CD4-positive, alpha-beta T cell (primary cell): ENCODE data around the gene VPS9D1. TPM values are rescaled to one million over a fixed set of nuclear protein-coding genes. Genes with fewer than 3 reads are reported as not detected.

Experiments
- ATAC-seq: fragments of 200-7000 bp; cut with Tn5 transposase; one replicate; pipeline ENCODE4 v1.10.0; 2022; ENCODE audit warnings: mild to moderate bottlenecking; ENCODE audit not compliant: poor library complexity
- CTCF ChIA-PET: fragments of 350-600 bp; sonication (Branson Sonifier 250); formaldehyde crosslinking; loops from one replicate; lab custom pipeline; 2021; ENCODE audit warnings: antibody characterized with exemption, inconsistent platforms; lab: Charles Lee
- POLR2A ChIA-PET: fragments of 350-600 bp; sonication (Branson Sonifier 250); formaldehyde crosslinking; loops from one replicate; lab custom pipeline; 2021; ENCODE audit warnings: antibody characterized with exemption, inconsistent platforms; lab: Charles Lee
- DNase-seq, 14 experiments: peaks; one replicate each; pipeline ENCODE4 v3.0.0-alpha.2; 2013 to 2020; ENCODE audit warnings: mixed read lengths in 2 of 14
- H3K27ac ChIP-seq, 2 donors: one replicate each; pipeline versions ENCODE4 v1.5.1 to v1.7.0; 2013; ENCODE audit warnings: low read length in 2 of 2, low read depth in 1 of 2, mild to moderate bottlenecking in 1 of 2
- H3K27me3 ChIP-seq, 2 experiments: 1 replicate in 1 of 2; 2 replicates in 1 of 2; pipeline versions ENCODE4 v1.6.1 to v1.7.0; 2013; ENCODE audit warnings: low read length in 2 of 2, control low read depth in 1 of 2, mild to moderate bottlenecking in 1 of 2, moderate library complexity in 1 of 2; ENCODE audit not compliant: insufficient read depth in 2 of 2, control insufficient read depth in 1 of 2
- H3K36me3 ChIP-seq: one replicate; pipeline ENCODE4 v1.6.1; 2013; ENCODE audit warnings: low read length, control low read depth; ENCODE audit not compliant: insufficient read depth
- H3K4me1 ChIP-seq: one replicate; pipeline ENCODE4 v1.6.1; 2013; ENCODE audit warnings: low read length, control low read depth; ENCODE audit not compliant: insufficient read depth
- H3K4me3 ChIP-seq: one replicate; pipeline ENCODE4 v1.5.1; 2013; ENCODE audit warnings: mild to moderate bottlenecking, low read length, moderate library complexity
- H3K9me3 ChIP-seq, 2 experiments: 1 replicate in 1 of 2; 2 replicates in 1 of 2; pipeline versions ENCODE4 v1.6.1 to v1.7.0; 2013; ENCODE audit warnings: low read length in 2 of 2, mild to moderate bottlenecking in 2 of 2, control low read depth in 1 of 2, moderate library complexity in 1 of 2; ENCODE audit not compliant: control insufficient read depth in 1 of 2, insufficient read depth in 1 of 2
- H3K27ac Mint-ChIP-seq: one replicate; pipeline ENCODE4 v1.8.0; 2020; ENCODE audit warnings: mixed read lengths
- H3K27me3 Mint-ChIP-seq: one replicate; pipeline ENCODE4 v1.8.0; 2021; ENCODE audit warnings: mixed read lengths
- H3K36me3 Mint-ChIP-seq: one replicate; pipeline ENCODE4 v1.8.0; 2021; ENCODE audit warnings: low read depth, mixed read lengths
- H3K4me1 Mint-ChIP-seq: one replicate; pipeline ENCODE4 v1.8.0; 2021; ENCODE audit warnings: low read depth, mixed read lengths
- H3K4me3 Mint-ChIP-seq: one replicate; pipeline ENCODE4 v1.8.0; 2020; ENCODE audit warnings: mild to moderate bottlenecking, mixed read lengths
- H3K9me3 Mint-ChIP-seq: one replicate; pipeline ENCODE4 v1.8.0; 2020; ENCODE audit warnings: mixed read lengths
- intact Hi-C, 2 experiments: fragments of 100-400 bp; cut with DNase I in 1 of 2; cut with micrococcal nuclease in 1 of 2; formaldehyde crosslinking; loops; one replicate each; pipeline versions ENCODE4 v1.15.1 to v1.9.0; 2023 to 2025; cut with DNase I, micrococcal nuclease
- total RNA-seq, 174 experiments: library from RNA in 2 of 174; stranded (reverse) in 2 of 174; gene quantifications; one replicate each; pipeline ENCODE4 v1.2.3 and lab custom pipeline; 2021 to 2026
- TF ChIP-seq, protein P1 (sequence below): fragments of 200-600 bp; IDR thresholded peaks from one replicate; pipeline ENCODE4 v1.8.0; 2022; ENCODE audit warnings: antibody characterized with exemption, mild to moderate bottlenecking

VPS9D1 gene
- total RNA-seq, 2 experiments from 2014 or later, result 18.5 to 21.8 TPM

- H3K4me1 ChIP-seq, result peaks cover 34% of the 10 kb centered on the region
- ChIA-PET POLR2A (interaction anchor here (0.7 to 1.7 kb wide), 4 partner anchors 150 to 410 kb away, joined by 3 to 5 read pairs (median 4); partner anchors contain the start of genes SPG7 and TCF25), CTCF (interaction anchor here (0.8 to 1.0 kb wide), 3 partner anchors 42 to 44 kb away, joined by 3 to 6 read pairs (median 3); partner anchors contain the start of gene SPATA2L)
- peak within 1 kb of the TSS; percentile 55 to 81 for H3K27ac ChIP-seq
- H3K36me3 Mint-ChIP-seq, result peaks cover 27% of the 10 kb centered on the region
- H3K4me1 Mint-ChIP-seq, result peaks cover 34% of the 10 kb centered on the region
- DNase-seq, result peak; percentile 82 to 97 (median 92)
- no peaks in the 10 kb centered on the region for H3K9me3 ChIP-seq
- H3K9me3 Mint-ChIP-seq, result no peaks in the 10 kb centered on the region
- ATAC-seq, result peak; percentile 88
- peak within 1 kb of the TSS; percentile 81 for H3K27ac Mint-ChIP-seq
- peaks cover 20% of the 10 kb centered on the region for H3K36me3 ChIP-seq
- no peaks in the 10 kb centered on the region for H3K27me3 Mint-ChIP-seq
- TF ChIP-seq, protein P1, sequence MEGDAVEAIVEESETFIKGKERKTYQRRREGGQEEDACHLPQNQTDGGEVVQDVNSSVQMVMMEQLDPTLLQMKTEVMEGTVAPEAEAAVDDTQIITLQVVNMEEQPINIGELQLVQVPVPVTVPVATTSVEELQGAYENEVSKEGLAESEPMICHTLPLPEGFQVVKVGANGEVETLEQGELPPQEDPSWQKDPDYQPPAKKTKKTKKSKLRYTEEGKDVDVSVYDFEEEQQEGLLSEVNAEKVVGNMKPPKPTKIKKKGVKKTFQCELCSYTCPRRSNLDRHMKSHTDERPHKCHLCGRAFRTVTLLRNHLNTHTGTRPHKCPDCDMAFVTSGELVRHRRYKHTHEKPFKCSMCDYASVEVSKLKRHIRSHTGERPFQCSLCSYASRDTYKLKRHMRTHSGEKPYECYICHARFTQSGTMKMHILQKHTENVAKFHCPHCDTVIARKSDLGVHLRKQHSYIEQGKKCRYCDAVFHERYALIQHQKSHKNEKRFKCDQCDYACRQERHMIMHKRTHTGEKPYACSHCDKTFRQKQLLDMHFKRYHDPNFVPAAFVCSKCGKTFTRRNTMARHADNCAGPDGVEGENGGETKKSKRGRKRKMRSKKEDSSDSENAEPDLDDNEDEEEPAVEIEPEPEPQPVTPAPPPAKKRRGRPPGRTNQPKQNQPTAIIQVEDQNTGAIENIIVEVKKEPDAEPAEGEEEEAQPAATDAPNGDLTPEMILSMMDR, result no peak
- peak within 1 kb of the TSS; percentile 93 for H3K4me3 Mint-ChIP-seq
- intact Hi-C loops, result loop anchor here in 1 of 2 experiments (1.0 to 5.0 kb wide), 3 partner anchors 29 to 800 kb away; partner anchors contain the start of genes CDK10, GALNS, RPL13 and TRAPPC2L
- H3K4me3 ChIP-seq, result peak within 1 kb of the TSS; percentile 91
- H3K27me3 ChIP-seq, result no peaks in the 10 kb centered on the region
These were observed 63.1 kb downstream of the VPS9D1 start, which contains the start of the genes CHMP1A and SPATA33 for GRCh38 chr16:89657442-89658220. Gene CHMP1A (minus strand): TSS chr16:89657708. CDS start chr16:89657588, 120 bp downstream. Gene SPATA33 (plus strand): TSS chr16:89657836. CDS start chr16:89657912, 76 bp downstream.

Other genes starting within 250 kb of the VPS9D1 start
- gene ANKRD11, start 230.3 kb downstream of the VPS9D1 start, total RNA-seq, result 100 to 1,000 TPM; 200 to 211 TPM
- 100 to 1,000 TPM; 163 to 167 TPM for gene SPG7, start 212.5 kb downstream of the VPS9D1 start, total RNA-seq
- gene RPL13, start 160.2 kb downstream of the VPS9D1 start, total RNA-seq, result 1,000 to 10,000 TPM; 4,971 to 5,051 TPM
- 1 to 10 TPM; 1.0 to 1.3 TPM for gene CPNE7, start 145.1 kb downstream of the VPS9D1 start, total RNA-seq
- not detected for gene DPEP1, start 107.3 kb downstream of the VPS9D1 start, total RNA-seq
- 10 to 100 TPM; 54.7 to 55.9 TPM for gene CHMP1A, start 63.2 kb downstream of the VPS9D1 start, total RNA-seq
- 1 to 10 TPM; 4.4 to 7.1 TPM for gene SPATA33, start 63.1 kb downstream of the VPS9D1 start, total RNA-seq
- 10 to 100 TPM; 58.9 to 62.8 TPM for gene CDK10, start 34.2 kb downstream of the VPS9D1 start, total RNA-seq
- gene SPATA2L, start 19.2 kb downstream of the VPS9D1 start, total RNA-seq, result 10 to 100 TPM; 26.1 to 28.3 TPM
- gene ZNF276, start 639 bp upstream of the VPS9D1 start, total RNA-seq, result 100 to 1,000 TPM; 127 to 137 TPM
- gene FANCA, start 95.7 kb upstream of the VPS9D1 start, total RNA-seq, result 1 to 10 TPM; 4.1 to 5.0 TPM
- gene SPIRE2, start 107.6 kb upstream of the VPS9D1 start, total RNA-seq, result 1 to 10 TPM; 1.1 TPM
- gene TCF25, start 152.7 kb upstream of the VPS9D1 start, total RNA-seq, result 100 to 1,000 TPM; 306 to 307 TPM
- gene MC1R, start 198.0 kb upstream of the VPS9D1 start, total RNA-seq, result 1 to 10 TPM; 6.7 to 6.9 TPM
- under 1 TPM; 0.78 to 0.88 TPM for gene TUBB3, start 202.4 kb upstream of the VPS9D1 start, total RNA-seq
- gene DEF8, start 227.9 kb upstream of the VPS9D1 start, total RNA-seq, result 10 to 100 TPM; 30.7 to 36.3 TPM